ENCODE results near the gene INSR.

INSR gene

DNA sequence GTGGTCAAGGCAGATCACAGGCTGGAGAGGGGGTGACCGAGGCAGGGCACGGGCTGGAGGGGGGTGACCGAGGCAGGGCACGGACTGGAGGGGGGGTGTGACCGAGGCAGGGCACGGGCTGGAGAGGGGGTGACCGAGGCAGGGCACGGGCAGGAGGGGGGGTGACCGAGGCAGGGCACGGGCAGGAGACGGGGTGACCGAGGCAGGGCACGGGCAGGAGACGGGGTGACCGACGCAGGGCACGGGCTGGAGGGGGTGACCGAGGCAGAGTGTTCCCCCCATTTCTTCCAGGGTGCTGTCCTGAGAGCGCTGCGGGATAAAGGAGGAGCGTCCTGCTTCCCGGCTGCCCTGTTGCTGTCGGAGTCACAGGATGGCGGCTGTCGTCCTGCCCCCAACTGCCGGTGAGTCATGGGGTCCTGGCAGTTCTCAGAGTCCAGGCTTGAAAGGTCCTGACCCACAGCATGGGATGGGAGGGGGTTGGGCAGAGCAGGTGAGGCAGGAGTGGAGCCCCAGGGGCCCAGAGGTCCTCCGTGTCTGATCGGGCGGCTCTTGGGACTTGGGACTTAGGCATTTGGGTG is 219.4 kb downstream of the INSR start:
- Histone ChIP-seq H3K18ac (ENCODE audit: low read depth in 1 of 2, low read length in 2 of 2) (no peak overlapping the region), H4K8ac (ENCODE audit: low read length) (no peak overlapping the region), H2BK12ac (ENCODE audit: low read length in 2 of 2) (no peak overlapping the region), H3K4ac (ENCODE audit: low read depth in 1 of 2, low read length in 2 of 2) (no peak overlapping the region), H3K4me3 (ENCODE audit: insufficient read depth in 1 of 2, low read depth in 1 of 2, low read length in 2 of 2) (no peak overlapping the region), H3K36me3 (ENCODE audit: control insufficient read depth in 1 of 2, insufficient read depth in 2 of 2, low read depth in 1 of 2, low read length in 2 of 2) (peaks cover 68 to 85% of the 10 kb centered on the region in 2 experiments), H3K79me1 (replicated peaks; ENCODE audit: low read length, poor library complexity, severe bottlenecking) (peaks cover 34% of the 10 kb centered on the region), H4K91ac (ENCODE audit: low read length) (peak overlapping the region; percentile 39), H3K4me2 (ENCODE audit: low read length, poor library complexity, severe bottlenecking) (no peak overlapping the region), H2BK120ac (ENCODE audit: low read depth, low read length) (no peak overlapping the region), H2AK5ac (ENCODE audit: low read length, severe bottlenecking) (no peak overlapping the region), H3K27me3 (ENCODE audit: control insufficient read depth in 1 of 2, insufficient read depth in 1 of 2, low read length in 2 of 2) (no peaks in the 10 kb centered on the region), H3K9ac (ENCODE audit: low read length) (no peak overlapping the region), H2AFZ (ENCODE audit: low read depth, low read length) (no peak overlapping the region), H3K9me3 (ENCODE audit: control insufficient read depth, low read length) (peaks cover 78% of the 10 kb centered on the region), H3K4me1 (ENCODE audit: control insufficient read depth, insufficient read depth, low read depth, low read length) (peaks cover 2% of the 10 kb centered on the region), H3K23ac (ENCODE audit: low read length in 2 of 2) (no peak overlapping the region), H3K14ac (ENCODE audit: low read length in 2 of 2) (no peak overlapping the region), H2BK5ac (ENCODE audit: low read depth, low read length, poor library complexity, severe bottlenecking) (no peak overlapping the region), H2BK15ac (ENCODE audit: low read depth, poor library complexity, severe bottlenecking) (no peak overlapping the region), H3K27ac (ENCODE audit: low read length, poor library complexity, severe bottlenecking) (no peak overlapping the region)
- no peak for DNase-seq
- 99% methylated on average over 28 of the region's 29 CpGs for WGBS

GRCh38 chr19:7072541-7072940 is 221.7 kb downstream of the INSR start:
- peak overlapping the region; percentile 39 for H4K91ac ChIP-seq (ENCODE audit: low read length)
- H3K23ac ChIP-seq (ENCODE audit: low read length in 2 of 2) = no peak overlapping the region
- no peak overlapping the region for H2BK12ac ChIP-seq (ENCODE audit: low read length in 2 of 2)
- WGBS = 95% methylated on average over 6 of the region's 6 CpGs
- no peak overlapping the region for H3K9ac ChIP-seq (ENCODE audit: low read length)
- H3K14ac ChIP-seq (ENCODE audit: low read length in 2 of 2) = no peak overlapping the region
- H2AFZ ChIP-seq (ENCODE audit: low read depth, low read length) = no peak overlapping the region
- H2BK120ac ChIP-seq (ENCODE audit: low read depth, low read length) = no peak overlapping the region
- no peak for DNase-seq
- H3K4me2 ChIP-seq (ENCODE audit: low read length, poor library complexity, severe bottlenecking) = no peak overlapping the region
- H3K36me3 ChIP-seq (ENCODE audit: control insufficient read depth in 1 of 2, insufficient read depth in 2 of 2, low read depth in 1 of 2, low read length in 2 of 2) = peaks cover 59 to 63% of the 10 kb centered on the region in 2 experiments
- H3K9me3 ChIP-seq (ENCODE audit: control insufficient read depth, low read length) = peaks cover 56% of the 10 kb centered on the region
- no peak overlapping the region for H2AK5ac ChIP-seq (ENCODE audit: low read length, severe bottlenecking)
- H4K8ac ChIP-seq (ENCODE audit: low read length) = peak overlapping the region; percentile 69
- no peak overlapping the region for H3K27ac ChIP-seq (ENCODE audit: low read length, poor library complexity, severe bottlenecking)
- peak overlapping the region in 1 of 2 experiments; percentile 41 for H3K4me3 ChIP-seq (ENCODE audit: insufficient read depth in 1 of 2, low read depth in 1 of 2, low read length in 2 of 2)
- H3K4ac ChIP-seq (ENCODE audit: low read depth in 1 of 2, low read length in 2 of 2) = no peak overlapping the region
- H2BK5ac ChIP-seq (ENCODE audit: low read depth, low read length, poor library complexity, severe bottlenecking) = no peak overlapping the region
- H3K4me1 ChIP-seq (ENCODE audit: control insufficient read depth, insufficient read depth, low read depth, low read length) = peaks cover 2% of the 10 kb centered on the region
- H3K18ac ChIP-seq (ENCODE audit: low read depth in 1 of 2, low read length in 2 of 2) = no peak overlapping the region
- H3K79me1 ChIP-seq (replicated peaks; ENCODE audit: low read length, poor library complexity, severe bottlenecking) = peaks cover 34% of the 10 kb centered on the region
- no peaks in the 10 kb centered on the region for H3K27me3 ChIP-seq (ENCODE audit: control insufficient read depth in 1 of 2, insufficient read depth in 1 of 2, low read length in 2 of 2)
- no peak overlapping the region for H2BK15ac ChIP-seq (ENCODE audit: low read depth, poor library complexity, severe bottlenecking)

GRCh38 chr19:7069904-7070226 is 224.3 kb downstream of the INSR start:
- H3K79me1 ChIP-seq (replicated peaks; ENCODE audit: low read length, poor library complexity, severe bottlenecking) = peaks cover 28% of the 10 kb centered on the region
- no peak overlapping the region for H2BK120ac ChIP-seq (ENCODE audit: low read depth, low read length)
- H3K9ac ChIP-seq (ENCODE audit: low read length) = peak overlapping the region; percentile 94
- H2BK5ac ChIP-seq (ENCODE audit: low read depth, low read length, poor library complexity, severe bottlenecking) = no peak overlapping the region
- H2AFZ ChIP-seq (ENCODE audit: low read depth, low read length) = peak overlapping the region; percentile 62
- WGBS = 0% methylated on average over 9 of the region's 12 CpGs
- peak overlapping the region in 1 of 2 experiments; percentile 47 for H3K14ac ChIP-seq (ENCODE audit: low read length in 2 of 2)
- H3K4me2 ChIP-seq (ENCODE audit: low read length, poor library complexity, severe bottlenecking) = peak overlapping the region; percentile 73
- H4K91ac ChIP-seq (ENCODE audit: low read length) = peak overlapping the region; percentile 56
- H3K9me3 ChIP-seq (ENCODE audit: control insufficient read depth, low read length) = peaks cover 29% of the 10 kb centered on the region
- peaks cover 2% of the 10 kb centered on the region for H3K4me1 ChIP-seq (ENCODE audit: control insufficient read depth, insufficient read depth, low read depth, low read length)
- H2BK12ac ChIP-seq (ENCODE audit: low read length in 2 of 2) = no peak overlapping the region
- peak overlapping the region; percentile 79 to 93 for H3K18ac ChIP-seq (ENCODE audit: low read depth in 1 of 2, low read length in 2 of 2)
- H3K23ac ChIP-seq (ENCODE audit: low read length in 2 of 2) = no peak overlapping the region
- H3K27me3 ChIP-seq (ENCODE audit: control insufficient read depth in 1 of 2, insufficient read depth in 1 of 2, low read length in 2 of 2) = no peaks in the 10 kb centered on the region
- peak overlapping the region; percentile 64 to 83 for H3K4ac ChIP-seq (ENCODE audit: low read depth in 1 of 2, low read length in 2 of 2)
- peak overlapping the region; percentile 96 for H4K8ac ChIP-seq (ENCODE audit: low read length)
- peaks cover 34 to 37% of the 10 kb centered on the region in 2 experiments for H3K36me3 ChIP-seq (ENCODE audit: control insufficient read depth in 1 of 2, insufficient read depth in 2 of 2, low read depth in 1 of 2, low read length in 2 of 2)
- peak overlapping the region; percentile 48 for H2BK15ac ChIP-seq (ENCODE audit: low read depth, poor library complexity, severe bottlenecking)
- peak overlapping the region; percentile 85 for H3K27ac ChIP-seq (ENCODE audit: low read length, poor library complexity, severe bottlenecking)
- peak overlapping the region; percentile 90 to 95 for H3K4me3 ChIP-seq (ENCODE audit: insufficient read depth in 1 of 2, low read depth in 1 of 2, low read length in 2 of 2)
- H2AK5ac ChIP-seq (ENCODE audit: low read length, severe bottlenecking) = no peak overlapping the region
- no peak for DNase-seq

- Histone ChIP-seq H3K4me2 (ENCODE audit: low read length, poor library complexity, severe bottlenecking) (peak within 1 kb of the TSS; percentile 73), H2AFZ (ENCODE audit: low read depth, low read length) (peak within 1 kb of the TSS; percentile 79), H2AK5ac (ENCODE audit: low read length, severe bottlenecking) (no peak within 1 kb of the TSS), H4K91ac (ENCODE audit: low read length) (peak within 1 kb of the TSS; percentile 98), H3K27me3 (ENCODE audit: control insufficient read depth in 1 of 2, insufficient read depth in 1 of 2, low read length in 2 of 2) (no peaks in the 10 kb centered on the region), H3K4me1 (ENCODE audit: control insufficient read depth, insufficient read depth, low read depth, low read length) (peaks cover 2% of the 10 kb centered on the region), H2BK15ac (ENCODE audit: low read depth, poor library complexity, severe bottlenecking) (peak within 1 kb of the TSS; percentile 100), H3K23ac (ENCODE audit: low read length in 2 of 2) (no peak within 1 kb of the TSS), H3K14ac (ENCODE audit: low read length in 2 of 2) (peak within 1 kb of the TSS in 1 of 2 experiments; percentile 47), H4K8ac (ENCODE audit: low read length) (peak within 1 kb of the TSS; percentile 99), H3K9ac (ENCODE audit: low read length) (peak within 1 kb of the TSS; percentile 94), H3K9me3 (ENCODE audit: control insufficient read depth, low read length) (peaks cover 26% of the 10 kb centered on the region), H2BK120ac (ENCODE audit: low read depth, low read length) (peak within 1 kb of the TSS; percentile 94), H2BK12ac (ENCODE audit: low read length in 2 of 2) (no peak within 1 kb of the TSS), H2BK5ac (ENCODE audit: low read depth, low read length, poor library complexity, severe bottlenecking) (peak within 1 kb of the TSS; percentile 92), H3K27ac (ENCODE audit: low read length, poor library complexity, severe bottlenecking) (peak within 1 kb of the TSS; percentile 85), H3K18ac (ENCODE audit: low read depth in 1 of 2, low read length in 2 of 2) (peak within 1 kb of the TSS; percentile 79 to 100), H3K4ac (ENCODE audit: low read depth in 1 of 2, low read length in 2 of 2) (peak within 1 kb of the TSS; percentile 64 to 83), H3K79me1 (replicated peaks; ENCODE audit: low read length, poor library complexity, severe bottlenecking) (peaks cover 25% of the 10 kb centered on the region), H3K4me3 (ENCODE audit: insufficient read depth in 1 of 2, low read depth in 1 of 2, low read length in 2 of 2) (peak within 1 kb of the TSS; percentile 90 to 95), H3K36me3 (ENCODE audit: control insufficient read depth in 1 of 2, insufficient read depth in 2 of 2, low read depth in 1 of 2, low read length in 2 of 2) (peaks cover 28 to 33% of the 10 kb centered on the region in 2 experiments)
- DNase-seq = peak; percentile 98
- 2% methylated on average over 51 of the region's 56 CpGs for WGBS
These were observed 224.9 kb downstream of the INSR start, which contains the start of gene ZNF557 for GRCh38 chr19:7069042-7069903. Gene ZNF557 (plus strand): TSS chr19:7069703. CDS start chr19:7075075, 5,372 bp downstream.

All from mesenchymal stem cell (in vitro differentiated cells and primary cell).